HG03139 (cell line): Measurements from ENCODE around the gene VDR.
A peak's percentile ranks its signal among the peaks of the same experiment; 100 is the strongest.
"Not testable (repeated sequence)": the region's sequence is repeated elsewhere in the genome, so short reads cannot be mapped to it uniquely, and the experiment has no call there.

Experiments used
- ATAC-seq: cut with Tn5 transposase; IDR thresholded peaks from one replicate; pipeline ENCODE4 v1.9.1; 2021; ENCODE audit not compliant: unreplicated experiment

Gene VDR

GRCh38 chr12:47817272-47818006 is 87.4 kb downstream of the VDR start:
- no peak for ATAC-seq

DNA sequence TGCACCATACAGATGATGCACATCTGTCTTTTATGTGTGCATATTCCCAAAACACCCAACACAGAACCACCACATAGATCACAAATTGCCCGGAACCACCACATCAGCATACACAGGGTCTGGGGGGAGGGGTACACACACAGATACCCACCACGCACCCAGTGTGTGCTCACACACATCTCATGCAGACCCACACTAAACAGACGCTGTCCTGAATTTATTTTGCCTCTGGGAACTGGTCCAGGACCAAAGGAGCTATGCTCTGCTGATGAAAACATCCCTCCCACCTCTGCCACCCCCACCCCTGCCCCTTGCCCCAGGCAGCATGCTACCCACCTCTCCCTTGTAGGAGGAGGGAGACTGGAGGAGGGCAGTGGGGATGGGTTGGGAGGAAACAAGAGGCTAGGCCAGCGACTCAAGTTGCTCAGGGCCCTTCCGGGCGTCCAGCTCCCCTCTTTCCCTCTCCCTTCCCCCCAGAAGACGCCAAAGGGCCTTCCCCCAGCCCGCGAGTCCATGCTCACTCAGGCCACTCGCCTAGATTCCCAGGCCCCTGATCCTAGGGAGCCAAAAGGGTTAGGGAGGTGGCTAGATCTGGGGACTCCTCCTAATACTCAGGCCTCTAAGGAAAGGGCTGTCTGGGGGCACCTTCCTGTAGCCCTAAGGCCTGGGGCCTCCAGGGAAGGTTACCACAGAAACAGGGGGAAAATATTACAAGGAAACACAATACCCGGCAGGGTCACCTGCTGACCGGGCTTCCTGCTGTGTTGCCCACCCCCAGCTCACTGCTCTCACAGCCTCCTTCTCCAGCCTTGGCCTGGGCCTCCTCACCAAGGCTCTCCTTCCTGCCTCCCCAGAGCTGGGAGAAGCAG is 88.2 kb downstream of the VDR start:
- ATAC-seq = no peak

GRCh38 chr12:47815447-47815846 is 89.3 kb downstream of the VDR start:
- ATAC-seq = not testable (repeated sequence)

GRCh38 chr12:47814539-47815170 is 90.1 kb downstream of the VDR start:
- no peak for ATAC-seq

GRCh38 chr12:47813511-47814196 is 91.1 kb downstream of the VDR start:
- peak; percentile 47 for ATAC-seq

DNA sequence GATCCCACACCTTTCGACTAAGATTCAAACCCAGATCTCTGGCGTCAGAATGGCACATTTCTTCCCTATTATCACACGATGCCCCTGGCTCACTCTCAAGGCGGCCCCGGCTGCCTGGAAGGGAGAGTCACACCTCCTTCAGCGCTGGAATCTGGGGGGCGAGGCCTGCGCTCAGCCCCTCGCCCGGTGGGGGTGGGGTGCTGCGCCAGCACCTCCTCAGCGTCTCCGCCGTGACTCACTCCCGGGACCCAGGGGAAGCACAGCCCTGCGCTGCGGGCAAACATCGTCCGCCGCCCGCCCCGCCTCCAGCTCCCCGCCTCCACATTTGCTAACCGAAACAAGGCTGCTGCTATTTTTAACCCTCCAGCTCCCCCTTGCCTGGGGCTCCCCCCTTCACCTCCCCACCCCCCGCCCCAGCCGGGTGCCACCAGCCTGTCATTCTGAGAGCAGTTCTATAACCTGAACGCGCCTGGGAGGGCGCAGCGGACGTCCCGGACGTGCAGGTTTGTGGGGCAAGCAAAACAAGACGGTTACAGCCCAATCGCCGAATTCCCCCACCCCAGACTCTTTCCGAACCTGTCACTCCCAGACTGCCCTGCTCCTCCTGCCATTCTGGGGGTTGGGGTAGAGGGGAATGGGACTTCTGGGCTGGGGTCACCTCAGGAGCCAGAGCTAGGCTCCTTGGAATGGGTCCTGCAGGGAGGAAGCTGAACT is 91.8 kb downstream of the VDR start:
- peak; percentile 51 for ATAC-seq

DNA sequence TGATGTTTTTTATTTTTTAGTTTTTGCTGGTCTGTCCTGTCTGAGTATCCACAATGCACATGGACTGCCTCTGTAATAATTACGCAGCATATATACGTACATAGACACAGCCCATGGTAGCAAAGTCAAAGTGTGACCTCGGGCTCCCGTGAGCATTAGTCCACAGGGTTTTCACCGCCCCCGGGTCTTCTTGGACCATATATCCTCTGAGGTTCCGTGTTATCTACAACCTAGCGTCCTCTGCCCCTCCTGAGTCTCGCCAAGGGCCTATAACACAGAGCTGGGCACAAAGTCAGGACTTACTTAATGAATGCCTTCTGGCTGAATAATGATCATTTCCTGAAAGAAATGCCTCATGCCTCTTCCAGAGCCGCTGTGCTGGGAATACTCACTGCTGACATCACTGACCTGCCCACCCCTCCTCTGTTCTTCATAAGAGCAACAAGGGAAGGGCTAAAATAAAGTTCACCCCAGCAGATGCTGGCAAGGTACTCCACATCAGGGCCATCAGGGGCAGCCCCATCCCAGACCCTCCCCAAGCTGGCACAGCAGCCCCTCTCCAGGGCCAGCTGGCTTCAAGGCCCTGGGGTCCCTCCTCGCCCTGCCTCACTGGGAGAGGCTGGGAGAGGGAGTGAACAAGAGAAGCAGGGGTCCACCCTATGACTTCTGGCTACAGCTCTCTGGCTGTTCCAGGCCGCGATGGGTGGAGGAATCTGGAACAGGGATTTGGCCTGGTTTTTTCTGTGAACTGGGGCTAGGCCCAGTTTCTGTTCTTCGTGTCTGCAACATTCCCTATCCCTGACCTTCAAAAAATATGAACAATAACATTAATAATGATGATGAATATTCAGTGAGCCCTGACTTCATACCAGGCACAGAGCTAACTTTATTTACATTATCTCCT is 93.0 kb downstream of the VDR start:
- ATAC-seq = no peak

DNA sequence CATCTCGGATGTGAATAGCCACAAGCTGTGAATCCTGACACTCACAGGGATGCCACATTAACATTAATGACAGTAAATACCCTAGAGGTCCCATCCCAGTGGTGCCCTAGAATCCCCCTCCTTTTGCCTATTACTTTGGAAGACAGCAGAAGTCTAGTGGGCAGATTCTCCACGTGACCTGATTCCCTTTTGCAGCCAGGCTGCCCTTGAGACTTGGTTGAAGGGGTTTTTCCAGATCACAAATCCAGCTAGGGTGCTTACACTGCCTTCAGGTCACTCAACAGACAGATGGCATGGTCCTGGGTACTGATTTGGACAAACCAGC is 93.8 kb downstream of the VDR start:
- ATAC-seq = no peak

DNA sequence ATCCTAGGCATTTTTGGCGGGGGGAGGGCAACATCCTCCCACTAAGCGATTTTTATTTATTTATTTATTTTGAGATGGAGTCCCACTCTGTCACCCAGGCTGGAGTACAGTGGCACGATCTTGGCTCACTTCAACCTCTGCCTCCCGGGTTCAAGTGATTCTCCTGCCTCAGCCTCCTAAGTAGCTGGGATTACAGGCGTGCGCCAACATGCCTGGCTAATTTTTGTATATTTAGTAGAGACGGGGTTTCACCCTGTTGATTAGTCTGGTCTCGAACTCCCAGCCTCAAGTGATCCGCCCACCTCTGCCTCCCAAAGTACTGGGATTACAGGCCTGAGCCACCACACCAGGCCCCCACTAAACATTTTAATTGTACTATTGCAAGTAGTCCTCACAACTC is 95.3 kb downstream of the VDR start:
- ATAC-seq = not testable (repeated sequence)

DNA sequence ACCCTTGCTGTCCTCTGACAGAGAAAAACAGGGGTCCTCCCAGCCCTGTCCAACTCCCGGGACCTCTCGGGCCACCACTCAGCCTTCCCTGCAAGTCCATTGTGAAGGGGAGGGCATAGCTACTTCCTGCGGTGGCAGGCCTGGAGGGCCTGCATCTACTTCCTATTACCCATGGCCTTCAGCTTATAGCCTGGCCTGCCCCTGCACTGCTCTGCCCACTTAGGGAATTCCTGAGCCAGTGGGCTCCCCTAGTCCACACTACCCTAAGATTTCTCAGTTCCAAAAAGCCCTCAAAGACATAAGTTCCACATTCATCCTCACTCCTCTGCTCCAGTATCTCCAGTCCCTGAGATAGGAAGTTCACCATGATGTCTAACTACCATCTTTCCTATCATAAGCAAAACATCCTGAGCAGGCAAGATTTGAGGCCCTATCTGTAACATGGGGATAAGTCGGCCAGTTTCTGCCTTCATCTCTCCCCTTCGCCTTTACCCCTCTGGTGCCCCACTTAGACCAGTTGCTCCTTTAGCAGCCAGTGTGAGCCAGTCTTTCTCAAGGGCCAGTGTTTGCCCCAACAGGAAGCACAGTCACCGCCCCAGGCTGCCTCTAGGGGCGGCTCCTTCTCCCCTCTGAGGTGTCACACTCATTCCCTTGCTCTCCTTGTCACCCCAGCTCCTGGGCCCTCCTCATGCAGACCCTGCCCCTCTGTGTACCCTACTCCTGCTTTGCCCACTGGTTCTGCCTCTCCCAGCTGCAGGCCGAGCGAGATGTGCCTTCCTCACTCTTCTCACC is 96.0 kb downstream of the VDR start:
- ATAC-seq = no peak

GRCh38 chr12:47808050-47808449 is 96.7 kb downstream of the VDR start:
- no peak for ATAC-seq

DNA sequence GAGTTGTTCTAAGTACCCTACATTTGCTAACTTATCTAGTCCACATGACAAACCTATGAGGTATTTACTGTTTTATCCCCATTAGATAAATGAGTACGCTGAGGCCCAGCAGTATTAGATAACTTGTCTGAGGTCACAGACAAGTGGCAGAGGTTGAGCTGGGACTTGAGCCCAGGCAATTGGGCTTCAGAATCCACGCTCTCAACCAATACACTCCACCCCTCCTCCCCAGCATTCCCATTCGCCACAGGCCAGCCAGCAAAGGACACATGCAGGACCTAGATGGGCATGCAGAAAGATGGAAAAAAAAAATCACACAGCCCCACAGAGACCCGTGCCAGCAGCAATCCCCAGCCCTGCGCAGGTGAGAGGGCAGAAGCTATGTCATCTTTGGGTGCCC is 97.5 kb downstream of the VDR start:
- no peak for ATAC-seq

- no peak for ATAC-seq
Observed at GRCh38 chr12:47805417-47805816, 99.4 kb downstream of the VDR start.

DNA sequence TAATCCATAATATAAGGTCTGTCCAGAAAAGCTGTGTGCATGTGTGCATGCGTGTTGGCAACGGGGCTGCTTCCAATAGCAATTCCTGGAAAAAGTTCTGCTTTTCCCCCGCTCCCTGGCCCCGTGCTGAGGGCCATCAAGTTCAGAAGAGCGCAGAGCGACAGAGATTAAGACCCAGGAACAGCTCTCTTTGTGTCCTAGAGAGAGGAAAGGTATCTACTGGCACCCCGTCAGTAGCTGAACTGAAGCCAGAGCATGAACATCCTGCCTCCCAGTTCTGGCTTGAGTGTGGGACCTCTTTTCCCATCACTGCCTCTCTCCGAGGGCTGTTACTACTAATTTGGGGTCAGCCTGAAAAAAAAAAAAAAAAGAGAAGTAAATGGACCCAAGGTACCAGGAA is 100.6 kb downstream of the VDR start:
- no peak for ATAC-seq

DNA sequence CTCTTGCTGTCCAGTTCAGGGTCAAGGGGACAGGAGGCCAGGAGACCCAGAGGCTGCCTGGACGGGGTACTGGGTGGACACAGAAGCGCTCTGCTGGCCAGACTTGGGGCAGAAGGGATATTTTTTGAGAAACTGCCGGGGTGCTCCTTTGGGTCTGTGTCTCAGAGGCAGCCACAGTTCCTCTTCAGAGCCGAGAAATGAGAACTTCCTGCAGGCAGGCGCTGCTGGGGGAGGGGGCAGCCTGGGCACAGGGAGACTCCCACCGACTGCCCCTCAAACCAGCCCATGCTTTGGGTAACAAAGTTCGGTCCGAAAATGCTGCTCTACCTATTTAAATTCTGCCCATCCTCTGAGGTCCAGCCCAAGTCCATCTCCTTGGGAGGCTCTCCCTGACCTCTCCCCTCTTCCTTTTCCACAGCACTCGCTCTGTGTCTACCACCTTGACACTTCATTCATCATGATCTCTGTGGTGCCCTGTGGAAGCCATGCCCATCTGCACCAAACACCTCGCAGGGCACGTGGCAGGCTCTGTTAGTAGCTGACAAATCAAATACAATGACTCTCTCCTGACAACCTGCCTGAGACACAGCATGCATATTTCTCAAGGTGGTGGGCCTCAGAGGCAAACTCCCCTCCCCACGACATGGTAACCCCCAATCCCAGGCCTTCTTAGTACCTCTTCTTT is 101.5 kb downstream of the VDR start:
- ATAC-seq = no peak

GRCh38 chr12:47802312-47802711 is 102.5 kb downstream of the VDR start:
- no peak for ATAC-seq

GRCh38 chr12:47801904-47802246 is 102.9 kb downstream of the VDR start:
- ATAC-seq = no peak

DNA sequence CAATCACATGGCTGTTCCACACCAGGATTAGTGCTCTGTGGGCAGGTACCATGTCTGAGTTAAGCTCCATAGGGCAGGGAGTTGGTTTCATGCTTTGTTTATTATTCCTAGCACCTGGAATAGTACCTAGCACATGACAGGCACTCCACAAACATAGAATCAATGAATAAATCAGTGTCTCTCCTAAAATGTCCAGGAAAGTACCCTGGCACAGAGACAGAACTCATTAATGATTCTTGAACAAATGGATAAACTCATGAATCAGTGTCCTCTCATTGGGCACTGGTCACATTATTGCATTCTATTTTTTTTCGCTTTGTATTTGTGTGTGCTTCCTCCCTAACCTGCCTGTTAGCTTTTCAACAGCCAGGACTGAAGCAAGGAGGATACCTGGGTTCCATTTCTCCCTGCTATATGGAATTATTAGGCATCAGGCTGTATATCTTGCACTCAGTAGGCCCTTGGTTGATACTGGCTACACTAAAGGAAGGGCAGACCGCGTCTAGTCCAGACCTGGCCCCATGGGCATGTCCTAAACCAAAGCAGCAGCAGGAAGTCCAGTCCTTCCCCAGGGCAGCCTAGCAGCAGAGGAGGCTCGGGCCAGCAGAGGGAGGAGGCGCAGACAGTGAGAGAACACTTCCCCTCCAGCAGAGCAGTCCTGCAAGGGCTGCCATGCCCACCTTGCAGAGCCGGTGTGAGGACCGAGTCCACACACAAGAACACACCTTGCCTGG is 103.5 kb downstream of the VDR start:
- no peak for ATAC-seq
